ENCODE data around the gene TRIM67. TPM values are rescaled to one million over a fixed set of nuclear protein-coding genes. Genes with fewer than 3 reads are reported as not detected.

The TRIM67 gene
- total and polyA plus RNA-seq, 2 of the 4 experiments (the other 2 are of a cell fraction): not detected

GRCh38 chr1:231118704-231119453 lies 43.0 kb upstream of the TRIM67 start:
- Histone ChIP-seq H3K4ac (ENCODE audit: low read depth, low read length) (no peak overlapping the region), H2AFZ (replicated peaks; ENCODE audit: low read length, poor library complexity) (no peak overlapping the region), H3K4me3 (ENCODE audit: insufficient read depth, low read depth, low read length) (no peak overlapping the region), H2BK5ac (ENCODE audit: low read depth, low read length, poor library complexity, severe bottlenecking) (no peak overlapping the region), H3K79me1 (ENCODE audit: low read depth in 1 of 2, low read length in 2 of 2) (no peaks in the 10 kb centered on the region), H3K4me2 (ENCODE audit: low read depth, low read length) (no peak overlapping the region), H2AK9ac (replicated peaks; ENCODE audit: low read depth, low read length, poor library complexity) (no peak overlapping the region), H3K27me3 (ENCODE audit: control insufficient read depth, insufficient read depth, low read length) (peaks cover 2% of the 10 kb centered on the region; the same call in 1 of the 2 replicates), H2BK120ac (ENCODE audit: low read depth, low read length) (no peak overlapping the region), H2BK20ac (ENCODE audit: low read depth, low read length) (no peak overlapping the region), H2AK5ac (ENCODE audit: low read depth, low read length) (no peak overlapping the region), H3K27ac (ENCODE audit: insufficient read depth, low read length) (no peak overlapping the region), H3K23ac (ENCODE audit: low read depth, low read length) (no peak overlapping the region), H4K20me1 (ENCODE audit: insufficient read depth, low read length) (no peaks in the 10 kb centered on the region), H4K8ac (ENCODE audit: low read depth in 2 of 2, low read length in 2 of 2) (no peak overlapping the region), H4K91ac (ENCODE audit: insufficient read depth, low read depth, low read length) (no peak overlapping the region), H3K9ac (ENCODE audit: low read depth, low read length) (no peak overlapping the region), H3K4me1 (ENCODE audit: control insufficient read depth, insufficient read depth, low read length) (no peaks in the 10 kb centered on the region), H3K36me3 (ENCODE audit: control insufficient read depth, insufficient read depth, low read length) (no peaks in the 10 kb centered on the region), H3K9me3 (ENCODE audit: control insufficient read depth, insufficient read depth, low read length) (no peaks in the 10 kb centered on the region), H3K18ac (ENCODE audit: low read depth, low read length) (no peak overlapping the region), H2BK15ac (ENCODE audit: low read depth, low read length) (no peak overlapping the region), H4K5ac (ENCODE audit: low read depth, low read length) (no peak overlapping the region), H3K14ac (replicated peaks; ENCODE audit: low read depth, low read length) (no peak overlapping the region), H3K9me1 (ENCODE audit: insufficient read depth, low read length) (no peaks in the 10 kb centered on the region), H3K56ac (ENCODE audit: extremely low read depth, insufficient read depth, low read length) (no peak overlapping the region)
- DNase-seq (no peak), ATAC-seq (ENCODE audit: low read depth) (no peak)
- CTCF ChIA-PET: no interaction called here
- POLR2A ChIA-PET (ENCODE audit: unreplicated experiment): no interaction called here
- dilution Hi-C loops (cut with HindIII; ENCODE audit: low sequenced_read_pairs, unreplicated experiment) (no loop called here), in situ Hi-C loops (cut with MboI; ENCODE audit: low sequenced_read_pairs) (no loop called here), intact Hi-C loops (cut with micrococcal nuclease) (no loop called here)
- no peak for TF ChIP-seq CHD1 (IDR thresholded peaks at IDR 0.05; ENCODE audit: low read depth, low read length)
- no peak for TF ChIP-seq SMC3 (IDR thresholded peaks at IDR 0.05; ENCODE audit: low read depth, low read length)
- TF ChIP-seq POLR2A (IDR thresholded peaks at IDR 0.05; ENCODE audit: low read depth, low read length): no peak
- TF ChIP-seq RCOR1 (IDR thresholded peaks at IDR 0.05; ENCODE audit: insufficient replicate concordance, low read length): no peak
- no peak for TF ChIP-seq FOS (IDR thresholded peaks at IDR 0.05; ENCODE audit: low read depth, low read length)
- TF ChIP-seq, protein P1, sequence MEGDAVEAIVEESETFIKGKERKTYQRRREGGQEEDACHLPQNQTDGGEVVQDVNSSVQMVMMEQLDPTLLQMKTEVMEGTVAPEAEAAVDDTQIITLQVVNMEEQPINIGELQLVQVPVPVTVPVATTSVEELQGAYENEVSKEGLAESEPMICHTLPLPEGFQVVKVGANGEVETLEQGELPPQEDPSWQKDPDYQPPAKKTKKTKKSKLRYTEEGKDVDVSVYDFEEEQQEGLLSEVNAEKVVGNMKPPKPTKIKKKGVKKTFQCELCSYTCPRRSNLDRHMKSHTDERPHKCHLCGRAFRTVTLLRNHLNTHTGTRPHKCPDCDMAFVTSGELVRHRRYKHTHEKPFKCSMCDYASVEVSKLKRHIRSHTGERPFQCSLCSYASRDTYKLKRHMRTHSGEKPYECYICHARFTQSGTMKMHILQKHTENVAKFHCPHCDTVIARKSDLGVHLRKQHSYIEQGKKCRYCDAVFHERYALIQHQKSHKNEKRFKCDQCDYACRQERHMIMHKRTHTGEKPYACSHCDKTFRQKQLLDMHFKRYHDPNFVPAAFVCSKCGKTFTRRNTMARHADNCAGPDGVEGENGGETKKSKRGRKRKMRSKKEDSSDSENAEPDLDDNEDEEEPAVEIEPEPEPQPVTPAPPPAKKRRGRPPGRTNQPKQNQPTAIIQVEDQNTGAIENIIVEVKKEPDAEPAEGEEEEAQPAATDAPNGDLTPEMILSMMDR (conservative IDR thresholded peaks at IDR 0.05; ENCODE audit: low read depth, low read length): no peak
- no peak for TF ChIP-seq MAZ (IDR thresholded peaks at IDR 0.05; ENCODE audit: borderline replicate concordance, low read depth, low read length)
- no peak for TF ChIP-seq BHLHE40 (IDR thresholded peaks at IDR 0.05; ENCODE audit: low read depth, low read length)
- TF ChIP-seq, protein P2, sequence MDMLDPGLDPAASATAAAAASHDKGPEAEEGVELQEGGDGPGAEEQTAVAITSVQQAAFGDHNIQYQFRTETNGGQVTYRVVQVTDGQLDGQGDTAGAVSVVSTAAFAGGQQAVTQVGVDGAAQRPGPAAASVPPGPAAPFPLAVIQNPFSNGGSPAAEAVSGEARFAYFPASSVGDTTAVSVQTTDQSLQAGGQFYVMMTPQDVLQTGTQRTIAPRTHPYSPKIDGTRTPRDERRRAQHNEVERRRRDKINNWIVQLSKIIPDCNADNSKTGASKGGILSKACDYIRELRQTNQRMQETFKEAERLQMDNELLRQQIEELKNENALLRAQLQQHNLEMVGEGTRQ (IDR thresholded peaks at IDR 0.05; ENCODE audit: low read depth, low read length): no peak
- no peak for TF ChIP-seq RAD21 (IDR thresholded peaks at IDR 0.05; ENCODE audit: low read length)
- TF ChIP-seq MXI1 (IDR thresholded peaks at IDR 0.05; ENCODE audit: borderline replicate concordance, low read depth, low read length): no peak
- no peak for TF ChIP-seq CEBPB (IDR thresholded peaks at IDR 0.05; ENCODE audit: low read depth, low read length)
- no peak for TF ChIP-seq RFX5 (IDR thresholded peaks at IDR 0.05; ENCODE audit: low read depth, low read length)
- TF ChIP-seq ELK1 (IDR thresholded peaks at IDR 0.05; ENCODE audit: borderline replicate concordance, low read depth, low read length): no peak
- no peak for TF ChIP-seq MAFK (IDR thresholded peaks at IDR 0.05; ENCODE audit: low read depth, low read length)
- TF ChIP-seq NFE2L2 (IDR thresholded peaks at IDR 0.05; ENCODE audit: low read depth, low read length): no peak
- no CpG with 5 or more reads among the region's 8 CpGs for WGBS, 2 experiments (ENCODE audit: extremely low coverage in 2 of 2, insufficient read length in 1 of 2)
- BruUV-seq (replicated peaks): no TSS peak

Measured in IMR-90 (cell line).